ENCODE data around the gene NUDT5. TPM values are rescaled to one million over a fixed set of nuclear protein-coding genes. Genes with fewer than 3 reads are reported as not detected.

The NUDT5 gene
- total RNA-seq, 4 donors from 2014 or later, result 12.5 to 38.9 (median 17.8) TPM

- H3K36me3 ChIP-seq, result peaks cover 0 to 16% (median 0%) of the 10 kb centered on the region in 4 donors
- WGBS, 2 donors (ENCODE audit: low coverage in 1 of 2), result 96% methylated on average over 8 to 10 of the region's 10 CpGs
- no peak overlapping the region for H3K4me3 ChIP-seq
- H3K27me3 ChIP-seq, result no peaks in the 10 kb centered on the region
- no peak for DNase-seq
- intact Hi-C loops (cut with DNase I; ENCODE audit: low total_unique reads), result no loop called here
- H3K4me1 ChIP-seq, result peaks cover 6 to 20% (median 12%) of the 10 kb centered on the region in 4 donors
- in situ Hi-C loops (cut with MboI; ENCODE audit: low pct_ligation_motif_present in 1 of 4, low pct_unique_long_range_greater_than_20kb in 1 of 4, low sequenced_read_pairs in 3 of 4), result no loop called here
- H3K9me3 ChIP-seq, result no peaks in the 10 kb centered on the region
- TF ChIP-seq CTCF (IDR thresholded peaks at IDR 0.05) (no peak), POLR2A (IDR thresholded peaks at IDR 0.05) (no peak), POLR2AphosphoS5 (IDR thresholded peaks at IDR 0.05) (no peak), EP300 (IDR thresholded peaks at IDR 0.05; ENCODE audit: low read depth) (no peak)
- no peak overlapping the region for H3K27ac ChIP-seq
Measured at GRCh38 chr10:12189426-12189825, 6.3 kb downstream of the NUDT5 start.

GRCh38 chr10:12188656-12189055 lies 7.0 kb downstream of the NUDT5 start:
- intact Hi-C loops (cut with DNase I; ENCODE audit: low total_unique reads), result no loop called here
- WGBS, 2 donors (ENCODE audit: low coverage in 1 of 2), result 76 to 77% methylated on average over 5 to 6 of the region's 6 CpGs
- Histone ChIP-seq H3K27ac (no peak overlapping the region), H3K4me3 (no peak overlapping the region), H3K4me1 (peaks cover 0 to 12% (median 4%) of the 10 kb centered on the region in 4 donors), H3K36me3 (peaks cover 0 to 16% (median 0%) of the 10 kb centered on the region in 4 donors), H3K9me3 (no peaks in the 10 kb centered on the region), H3K27me3 (no peaks in the 10 kb centered on the region)
- no peak for DNase-seq
- no peak for TF ChIP-seq EP300 (IDR thresholded peaks at IDR 0.05; ENCODE audit: low read depth)
- TF ChIP-seq CTCF (IDR thresholded peaks at IDR 0.05), result no peak
- TF ChIP-seq POLR2A (IDR thresholded peaks at IDR 0.05), result no peak
- no peak for TF ChIP-seq POLR2AphosphoS5 (IDR thresholded peaks at IDR 0.05)
- in situ Hi-C loops (cut with MboI; ENCODE audit: low pct_ligation_motif_present in 1 of 4, low pct_unique_long_range_greater_than_20kb in 1 of 4, low sequenced_read_pairs in 3 of 4), result no loop called here

GRCh38 chr10:12187321-12187905 lies 8.3 kb downstream of the NUDT5 start:
- Histone ChIP-seq H3K9me3 (no peaks in the 10 kb centered on the region), H3K4me1 (peaks cover 0 to 10% (median 2%) of the 10 kb centered on the region in 4 donors), H3K27me3 (no peaks in the 10 kb centered on the region), H3K27ac (no peak overlapping the region), H3K36me3 (peaks cover 0 to 25% (median 5%) of the 10 kb centered on the region in 4 donors), H3K4me3 (no peak overlapping the region)
- 67 to 74% methylated on average over 2 to 5 of the region's 5 CpGs for WGBS, 2 donors (ENCODE audit: low coverage in 1 of 2)
- in situ Hi-C loops (cut with MboI; ENCODE audit: low pct_ligation_motif_present in 1 of 4, low pct_unique_long_range_greater_than_20kb in 1 of 4, low sequenced_read_pairs in 3 of 4), result no loop called here
- no peak for DNase-seq
- intact Hi-C loops (cut with DNase I; ENCODE audit: low total_unique reads), result no loop called here
- TF ChIP-seq POLR2AphosphoS5 (IDR thresholded peaks at IDR 0.05) (no peak), EP300 (IDR thresholded peaks at IDR 0.05; ENCODE audit: low read depth) (no peak), POLR2A (IDR thresholded peaks at IDR 0.05) (no peak), CTCF (IDR thresholded peaks at IDR 0.05) (no peak)

- 82 to 100% methylated on average over 1 to 8 of the region's 8 CpGs for WGBS, 2 donors (ENCODE audit: low coverage in 1 of 2)
- Histone ChIP-seq H3K27me3 (no peaks in the 10 kb centered on the region), H3K36me3 (peaks cover 0 to 25% (median 5%) of the 10 kb centered on the region in 4 donors), H3K9me3 (no peaks in the 10 kb centered on the region), H3K27ac (no peak overlapping the region), H3K4me3 (no peak overlapping the region), H3K4me1 (peaks cover 0 to 10% (median 2%) of the 10 kb centered on the region in 4 donors)
- in situ Hi-C loops (cut with MboI; ENCODE audit: low pct_ligation_motif_present in 1 of 4, low pct_unique_long_range_greater_than_20kb in 1 of 4, low sequenced_read_pairs in 3 of 4), result no loop called here
- intact Hi-C loops (cut with DNase I; ENCODE audit: low total_unique reads), result no loop called here
- TF ChIP-seq POLR2AphosphoS5 (IDR thresholded peaks at IDR 0.05), result no peak
- no peak for TF ChIP-seq POLR2A (IDR thresholded peaks at IDR 0.05)
- no peak for TF ChIP-seq EP300 (IDR thresholded peaks at IDR 0.05; ENCODE audit: low read depth)
- TF ChIP-seq CTCF (IDR thresholded peaks at IDR 0.05), result no peak
- DNase-seq, result no peak
Measured at GRCh38 chr10:12186323-12186722, 9.4 kb downstream of the NUDT5 start.
